PC-3 (cell line): Measurements from ENCODE around the gene PODN. TPM values are rescaled to one million over a fixed set of nuclear protein-coding genes. Genes with fewer than 3 reads are reported as not detected.

ENCODE experiments used
- ATAC-seq: fragments of 200-7000 bp; cut with Tn5 transposase; 2 replicates; pipeline ENCODE4 v1.9.1; 2020; ENCODE audit warnings: mild to moderate bottlenecking, moderate library complexity
- BruUV-seq: library from RNA; stranded (reverse); fragments of 400-500 nt; replicated peaks from 2 replicates; lab custom pipeline; 2021; lab: Mats Ljungman, UMichigan
- CTCF ChIA-PET: fragments of 300-600 bp; sonication (Branson Sonifier 250); formaldehyde crosslinking; loops from one replicate; lab custom pipeline; 2022; ENCODE audit warnings: antibody characterized with exemption; lab: Charles Lee
- POLR2A ChIA-PET: fragments of 300-600 bp; sonication (Branson Sonifier 250); formaldehyde crosslinking; loops from one replicate; lab custom pipeline; 2022; ENCODE audit warnings: antibody characterized with exemption; ENCODE audit not compliant: unreplicated experiment; lab: Charles Lee
- DNase-seq: peaks from one replicate; pipeline ENCODE4 v3.0.0-alpha.2; 2015
- H2AFZ ChIP-seq: fragments of 300-600 bp; sonication (generic); 2 replicates; pipeline ENCODE4 v1.6.0; 2016; ENCODE audit warnings: antibody characterized with exemption, low read length
- H3F3A ChIP-seq: fragments of 300-600 bp; sonication (generic); one replicate; pipeline ENCODE4 v1.6.0; 2017; ENCODE audit warnings: antibody characterized with exemption, low read length, control low read depth, mild to moderate bottlenecking; ENCODE audit not compliant: unreplicated experiment
- H3K27ac ChIP-seq: fragments of 300-600 bp; sonication (generic); 2 replicates; pipeline ENCODE4 v1.5.1; 2016; ENCODE audit warnings: mild to moderate bottlenecking, low read length
- H3K27me3 ChIP-seq: fragments of 300-600 bp; sonication (generic); 2 replicates; pipeline ENCODE4 v1.6.1; 2016; ENCODE audit warnings: low read length, mixed read lengths
- H3K36me3 ChIP-seq: fragments of 300-600 bp; sonication (generic); 2 replicates; pipeline ENCODE4 v1.6.1; 2016; ENCODE audit warnings: low read depth, mixed run types, low read length, mixed read lengths
- H3K4me1 ChIP-seq: fragments of 300-600 bp; sonication (generic); 2 replicates; pipeline ENCODE4 v1.5.1; 2016; ENCODE audit warnings: low read length; ENCODE audit not compliant: insufficient read depth
- H3K4me2 ChIP-seq: fragments of 300-600 bp; sonication (generic); 2 replicates; pipeline ENCODE4 v1.6.0; 2016; ENCODE audit warnings: low read length
- H3K4me3 ChIP-seq: fragments of 300-600 bp; sonication (generic); 2 replicates; pipeline ENCODE4 v1.5.1; 2016; ENCODE audit warnings: mild to moderate bottlenecking, low read length, mixed read lengths
- H3K79me2 ChIP-seq: fragments of 300-600 bp; sonication (generic); 2 replicates; pipeline ENCODE4 v1.6.1; 2017; ENCODE audit warnings: low read length, mixed read lengths
- H3K9ac ChIP-seq: fragments of 300-600 bp; sonication (generic); 2 replicates; pipeline ENCODE4 v1.6.0; 2016; ENCODE audit warnings: mild to moderate bottlenecking, low read length
- H3K9me2 ChIP-seq: fragments of 300-600 bp; sonication (generic); replicated peaks from 2 replicates; pipeline ENCODE4 v1.6.1; 2016; ENCODE audit warnings: mixed run types, low read length, mixed read lengths
- H3K9me3 ChIP-seq: fragments of 300-600 bp; sonication (generic); 2 replicates; pipeline ENCODE4 v1.6.1; 2016; ENCODE audit warnings: low read length, mixed read lengths
- H4K20me1 ChIP-seq: fragments of 300-600 bp; sonication (generic); 2 replicates; pipeline ENCODE4 v1.6.1; 2016; ENCODE audit warnings: low read length, mixed read lengths
- EZH2 ChIP-seq: fragments of 300-600 bp; sonication (generic); IDR thresholded peaks from one replicate; pipeline ENCODE4 v1.6.1; 2017; ENCODE audit warnings: antibody characterized with exemption, mild to moderate bottlenecking, low read length; ENCODE audit not compliant: unreplicated experiment
- EZH2phosphoT487 ChIP-seq: fragments of 300-600 bp; sonication (generic); IDR thresholded peaks from 2 replicates; pipeline ENCODE4 v1.6.1; 2018; ENCODE audit warnings: mild to moderate bottlenecking, antibody characterized with exemption, low read length, borderline replicate concordance
- intact Hi-C: fragments of 100-400 bp; cut with micrococcal nuclease; formaldehyde crosslinking; loops from 2 replicates; pipeline ENCODE4 v1.9.0; 2023
- total RNA-seq: library from RNA; depleted of rRNA; stranded (reverse); fragments of >200 nt; gene quantifications from 2 replicates; pipeline ENCODE4 v1.2.3, GENCODE V29; 2014
- TF ChIP-seq, protein P1 (sequence below): fragments of 300-600 bp; sonication (generic); conservative IDR thresholded peaks from 2 replicates; pipeline ENCODE4 v1.5.1; 2017; ENCODE audit warnings: antibody characterized with exemption, low read depth, mild to moderate bottlenecking, low read length

PODN gene
- total RNA-seq, 1 experiment from 2014 or later: not detected

DNA sequence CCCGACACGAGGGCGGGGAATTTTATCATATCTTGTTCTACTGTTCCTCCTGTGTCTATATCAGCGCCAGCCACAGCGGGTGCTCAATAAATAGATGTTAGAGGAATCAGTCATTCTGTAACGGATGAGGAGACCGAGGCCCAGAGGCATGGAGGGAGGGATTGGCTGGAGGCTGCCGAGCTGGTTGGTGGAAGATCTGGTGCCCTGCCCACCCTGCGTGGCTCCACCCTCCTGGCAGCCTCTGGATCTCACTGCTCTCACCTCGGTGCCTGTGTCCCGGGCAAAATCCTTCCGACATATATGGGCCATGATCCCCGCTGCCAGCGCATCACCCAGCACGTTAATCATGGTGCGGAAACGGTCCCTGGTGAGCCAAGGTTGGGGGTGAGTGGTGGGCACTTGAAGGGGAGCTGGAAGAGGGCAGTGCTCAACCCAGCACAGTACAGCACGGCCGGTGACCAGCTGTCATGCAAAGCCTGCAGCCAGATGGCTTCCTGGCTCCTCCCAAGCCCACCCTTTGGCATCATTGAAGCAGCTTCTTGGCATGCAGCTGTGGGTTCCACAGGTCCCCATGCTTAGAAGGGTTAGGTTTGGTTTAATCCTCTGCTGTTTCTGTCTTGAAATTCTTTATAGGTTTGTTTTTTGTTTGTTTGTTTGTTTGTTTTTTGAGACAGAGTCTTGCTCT, 26.7 kb downstream of the PODN start:
- POLR2A ChIA-PET: no interaction called here
- no peak overlapping the region for H3K4me2 ChIP-seq
- intact Hi-C loops: no loop called here
- DNase-seq (no peak), ATAC-seq (no peak)
- no peak overlapping the region for H2AFZ ChIP-seq
- no peak overlapping the region for H3K4me3 ChIP-seq
- H3K4me1 ChIP-seq: peaks cover 23% of the 10 kb centered on the region
- no peaks in the 10 kb centered on the region for H3K79me2 ChIP-seq
- CTCF ChIA-PET: no interaction called here
- no peaks in the 10 kb centered on the region for H3K9me3 ChIP-seq
- no peaks in the 10 kb centered on the region for H3K9me2 ChIP-seq
- no peaks in the 10 kb centered on the region for H4K20me1 ChIP-seq
- H3F3A ChIP-seq: no peaks in the 10 kb centered on the region
- no peaks in the 10 kb centered on the region for H3K27me3 ChIP-seq
- H3K36me3 ChIP-seq: no peaks in the 10 kb centered on the region
- H3K27ac ChIP-seq: no peak overlapping the region
- no TSS peak for BruUV-seq
- no peak overlapping the region for H3K9ac ChIP-seq
- TF ChIP-seq EZH2 (no peak), EZH2phosphoT487 (no peak)

DNA sequence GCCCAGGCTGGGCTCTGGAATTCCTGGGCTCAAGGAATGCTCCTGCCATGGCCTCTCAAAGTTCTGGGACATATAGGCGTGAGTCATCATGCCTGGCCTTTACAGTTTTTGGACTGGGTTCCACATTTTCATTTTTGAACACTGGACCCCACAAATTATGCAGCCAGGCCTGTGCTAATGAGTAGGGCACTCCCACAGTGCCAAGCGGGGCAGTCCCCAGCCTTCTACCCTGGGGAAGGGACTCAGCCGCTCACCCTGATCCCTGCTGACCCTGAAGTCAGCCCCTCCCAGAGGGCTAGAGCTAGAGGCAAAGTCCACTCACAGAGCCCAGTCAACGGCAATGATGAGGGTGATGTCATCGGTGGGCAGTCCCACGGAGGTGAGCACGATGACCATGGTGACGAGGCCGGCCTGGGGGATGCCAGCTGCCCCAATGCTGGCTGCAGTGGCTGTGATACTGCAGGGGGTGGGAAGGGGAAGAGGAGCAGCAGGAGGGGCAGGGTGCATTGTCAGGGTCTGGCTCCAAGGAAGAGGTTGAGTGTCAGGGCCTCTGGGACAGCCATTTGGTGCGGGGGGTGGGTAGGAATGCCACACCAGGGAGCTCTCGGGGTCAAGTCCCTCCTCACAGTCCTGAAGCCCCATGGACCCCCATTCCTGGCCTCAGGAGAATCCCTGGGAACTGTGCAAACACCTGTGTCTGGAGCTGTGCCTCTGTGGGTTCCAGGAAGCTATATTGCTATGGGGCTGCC, 27.6 kb downstream of the PODN start:
- Histone ChIP-seq H4K20me1 (no peaks in the 10 kb centered on the region), H3K4me3 (no peak overlapping the region), H3K4me1 (peaks cover 14% of the 10 kb centered on the region), H3K27me3 (no peaks in the 10 kb centered on the region), H3K36me3 (no peaks in the 10 kb centered on the region), H3K9ac (no peak overlapping the region), H3K27ac (no peak overlapping the region), H3K79me2 (no peaks in the 10 kb centered on the region), H3K9me2 (no peaks in the 10 kb centered on the region), H3K9me3 (no peaks in the 10 kb centered on the region), H3F3A (no peaks in the 10 kb centered on the region), H2AFZ (no peak overlapping the region), H3K4me2 (no peak overlapping the region)
- ATAC-seq: no peak
- DNase-seq: no peak
- no peak for TF ChIP-seq EZH2
- TF ChIP-seq, protein P1, sequence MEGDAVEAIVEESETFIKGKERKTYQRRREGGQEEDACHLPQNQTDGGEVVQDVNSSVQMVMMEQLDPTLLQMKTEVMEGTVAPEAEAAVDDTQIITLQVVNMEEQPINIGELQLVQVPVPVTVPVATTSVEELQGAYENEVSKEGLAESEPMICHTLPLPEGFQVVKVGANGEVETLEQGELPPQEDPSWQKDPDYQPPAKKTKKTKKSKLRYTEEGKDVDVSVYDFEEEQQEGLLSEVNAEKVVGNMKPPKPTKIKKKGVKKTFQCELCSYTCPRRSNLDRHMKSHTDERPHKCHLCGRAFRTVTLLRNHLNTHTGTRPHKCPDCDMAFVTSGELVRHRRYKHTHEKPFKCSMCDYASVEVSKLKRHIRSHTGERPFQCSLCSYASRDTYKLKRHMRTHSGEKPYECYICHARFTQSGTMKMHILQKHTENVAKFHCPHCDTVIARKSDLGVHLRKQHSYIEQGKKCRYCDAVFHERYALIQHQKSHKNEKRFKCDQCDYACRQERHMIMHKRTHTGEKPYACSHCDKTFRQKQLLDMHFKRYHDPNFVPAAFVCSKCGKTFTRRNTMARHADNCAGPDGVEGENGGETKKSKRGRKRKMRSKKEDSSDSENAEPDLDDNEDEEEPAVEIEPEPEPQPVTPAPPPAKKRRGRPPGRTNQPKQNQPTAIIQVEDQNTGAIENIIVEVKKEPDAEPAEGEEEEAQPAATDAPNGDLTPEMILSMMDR: no peak
- no peak for TF ChIP-seq EZH2phosphoT487
- intact Hi-C loops: no loop called here
- BruUV-seq: no TSS peak
- POLR2A ChIA-PET: no interaction called here
- CTCF ChIA-PET: no interaction called here

- Histone ChIP-seq H3K4me2 (no peak overlapping the region), H3K9me3 (no peaks in the 10 kb centered on the region), H3K27me3 (no peaks in the 10 kb centered on the region), H3K36me3 (no peaks in the 10 kb centered on the region), H4K20me1 (no peaks in the 10 kb centered on the region), H3F3A (no peaks in the 10 kb centered on the region), H3K27ac (no peak overlapping the region), H3K9me2 (no peaks in the 10 kb centered on the region), H3K4me1 (peaks cover 6% of the 10 kb centered on the region), H3K4me3 (no peak overlapping the region), H2AFZ (no peak overlapping the region), H3K9ac (no peak overlapping the region), H3K79me2 (no peaks in the 10 kb centered on the region)
- DNase-seq (no peak), ATAC-seq (no peak)
- intact Hi-C loops: no loop called here
- TF ChIP-seq EZH2 (no peak), EZH2phosphoT487 (no peak)
- TF ChIP-seq, protein P1: no peak
- CTCF ChIA-PET: no interaction called here
- no TSS peak for BruUV-seq
- POLR2A ChIA-PET: no interaction called here
Observed at GRCh38 chr1:53090227-53091147, 28.5 kb downstream of the PODN start.
